Fibroblast of lung (primary cell): ENCODE data around the gene KDM2B.

Experiments used
- EZH2 ChIP-seq: IDR thresholded peaks from 2 replicates; pipeline ENCODE4 v1.5.1; 2012; ENCODE audit warnings: low read length, control low read depth, mild to moderate bottlenecking; ENCODE audit errors: missing control alignments
- TF ChIP-seq, protein P1 (sequence below), 2 donors: IDR thresholded peaks in 1 of 2; conservative IDR thresholded peaks in 1 of 2; 1 replicate in 1 of 2; 2 replicates in 1 of 2; pipeline ENCODE4 v1.5.1; 2011 to 2012; ENCODE audit warnings: low read length in 2 of 2, control low read depth in 1 of 2, inconsistent platforms in 1 of 2, low read depth in 1 of 2, mild to moderate bottlenecking in 1 of 2

- TF ChIP-seq, protein P1, sequence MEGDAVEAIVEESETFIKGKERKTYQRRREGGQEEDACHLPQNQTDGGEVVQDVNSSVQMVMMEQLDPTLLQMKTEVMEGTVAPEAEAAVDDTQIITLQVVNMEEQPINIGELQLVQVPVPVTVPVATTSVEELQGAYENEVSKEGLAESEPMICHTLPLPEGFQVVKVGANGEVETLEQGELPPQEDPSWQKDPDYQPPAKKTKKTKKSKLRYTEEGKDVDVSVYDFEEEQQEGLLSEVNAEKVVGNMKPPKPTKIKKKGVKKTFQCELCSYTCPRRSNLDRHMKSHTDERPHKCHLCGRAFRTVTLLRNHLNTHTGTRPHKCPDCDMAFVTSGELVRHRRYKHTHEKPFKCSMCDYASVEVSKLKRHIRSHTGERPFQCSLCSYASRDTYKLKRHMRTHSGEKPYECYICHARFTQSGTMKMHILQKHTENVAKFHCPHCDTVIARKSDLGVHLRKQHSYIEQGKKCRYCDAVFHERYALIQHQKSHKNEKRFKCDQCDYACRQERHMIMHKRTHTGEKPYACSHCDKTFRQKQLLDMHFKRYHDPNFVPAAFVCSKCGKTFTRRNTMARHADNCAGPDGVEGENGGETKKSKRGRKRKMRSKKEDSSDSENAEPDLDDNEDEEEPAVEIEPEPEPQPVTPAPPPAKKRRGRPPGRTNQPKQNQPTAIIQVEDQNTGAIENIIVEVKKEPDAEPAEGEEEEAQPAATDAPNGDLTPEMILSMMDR (conservative IDR thresholded peaks at IDR 0.05 in 1 of 2, IDR thresholded peaks at IDR 0.05 in 1 of 2; ENCODE audit: low read depth in 1 of 2, low read length in 2 of 2), result no peak
- no peak for TF ChIP-seq EZH2
Observed at GRCh38 chr12:121570467-121571283, 10.1 kb downstream of the KDM2B start.
